ENCODE results near the gene CTDSPL2. TPM values are rescaled to one million over a fixed set of nuclear protein-coding genes. Genes with fewer than 3 reads are reported as not detected.

CTDSPL2 gene
- polyA plus RNA-seq, 1 experiment: 59.6 TPM

- H3K27ac ChIP-seq (ENCODE audit: low read depth, low read length): no peak overlapping the region
- TF ChIP-seq, protein P1, sequence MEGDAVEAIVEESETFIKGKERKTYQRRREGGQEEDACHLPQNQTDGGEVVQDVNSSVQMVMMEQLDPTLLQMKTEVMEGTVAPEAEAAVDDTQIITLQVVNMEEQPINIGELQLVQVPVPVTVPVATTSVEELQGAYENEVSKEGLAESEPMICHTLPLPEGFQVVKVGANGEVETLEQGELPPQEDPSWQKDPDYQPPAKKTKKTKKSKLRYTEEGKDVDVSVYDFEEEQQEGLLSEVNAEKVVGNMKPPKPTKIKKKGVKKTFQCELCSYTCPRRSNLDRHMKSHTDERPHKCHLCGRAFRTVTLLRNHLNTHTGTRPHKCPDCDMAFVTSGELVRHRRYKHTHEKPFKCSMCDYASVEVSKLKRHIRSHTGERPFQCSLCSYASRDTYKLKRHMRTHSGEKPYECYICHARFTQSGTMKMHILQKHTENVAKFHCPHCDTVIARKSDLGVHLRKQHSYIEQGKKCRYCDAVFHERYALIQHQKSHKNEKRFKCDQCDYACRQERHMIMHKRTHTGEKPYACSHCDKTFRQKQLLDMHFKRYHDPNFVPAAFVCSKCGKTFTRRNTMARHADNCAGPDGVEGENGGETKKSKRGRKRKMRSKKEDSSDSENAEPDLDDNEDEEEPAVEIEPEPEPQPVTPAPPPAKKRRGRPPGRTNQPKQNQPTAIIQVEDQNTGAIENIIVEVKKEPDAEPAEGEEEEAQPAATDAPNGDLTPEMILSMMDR (IDR thresholded peaks at IDR 0.05; ENCODE audit: low read depth, low read length): no peak
- ChIA-PET CTCF (interaction anchor here (2.3 kb wide), 1 partner anchor 9 kb away, joined by 16 read pairs; no protein-coding TSS in a partner anchor), POLR2A (no interaction called here)
- no peaks in the 10 kb centered on the region for H3K27me3 ChIP-seq (ENCODE audit: control insufficient read depth, insufficient read depth, low read length)
- DNase-seq (ENCODE audit: low read depth, low spot score): no peak
- peaks cover 9% of the 10 kb centered on the region for H3K9me3 ChIP-seq (ENCODE audit: control insufficient read depth, insufficient read depth, low read length)
- no peak overlapping the region for H3K4me3 ChIP-seq (ENCODE audit: low read depth, low read length)
Measured at GRCh38 chr15:44569316-44569715, 141.9 kb downstream of the CTDSPL2 start.

GRCh38 chr15:44570361-44570760 is 142.9 kb downstream of the CTDSPL2 start:
- Histone ChIP-seq H3K9me3 (ENCODE audit: control insufficient read depth, insufficient read depth, low read length) (peaks cover 3% of the 10 kb centered on the region), H3K27me3 (ENCODE audit: control insufficient read depth, insufficient read depth, low read length) (no peaks in the 10 kb centered on the region), H3K27ac (ENCODE audit: low read depth, low read length) (no peak overlapping the region), H3K4me3 (ENCODE audit: low read depth, low read length) (no peak overlapping the region)
- ChIA-PET POLR2A (interaction anchor here (0.9 kb wide), 1 partner anchor 34 kb away, joined by 3 read pairs; the partner anchor contains the start of gene EIF3J), CTCF (interaction anchor here (1.1 to 2.3 kb wide), 2 partner anchors 8 to 22 kb away, joined by 4 to 16 read pairs; no protein-coding TSS in a partner anchor)
- TF ChIP-seq, protein P1 (IDR thresholded peaks at IDR 0.05; ENCODE audit: low read depth, low read length): no peak
- no peak for DNase-seq (ENCODE audit: low read depth, low spot score)

GRCh38 chr15:44573386-44573785 is 146.0 kb downstream of the CTDSPL2 start:
- DNase-seq (ENCODE audit: low read depth, low spot score): no peak
- CTCF ChIA-PET: interaction anchor here (1.2 kb wide), 1 partner anchor 23 kb away, joined by 3 read pairs; no protein-coding TSS in a partner anchor
- H3K4me3 ChIP-seq (ENCODE audit: low read depth, low read length): no peak overlapping the region
- no peaks in the 10 kb centered on the region for H3K27me3 ChIP-seq (ENCODE audit: control insufficient read depth, insufficient read depth, low read length)
- TF ChIP-seq, protein P1 (IDR thresholded peaks at IDR 0.05; ENCODE audit: low read depth, low read length): no peak
- POLR2A ChIA-PET: no interaction called here
- H3K9me3 ChIP-seq (ENCODE audit: control insufficient read depth, insufficient read depth, low read length): no peaks in the 10 kb centered on the region
- H3K27ac ChIP-seq (ENCODE audit: low read depth, low read length): no peak overlapping the region

GRCh38 chr15:44574734-44575133 is 147.3 kb downstream of the CTDSPL2 start:
- CTCF ChIA-PET: interaction anchor here (1.3 to 1.5 kb wide), 3 partner anchors 9 to 89 kb away, joined by 3 to 5 read pairs (median 5); partner anchors contain the start of gene SPG11
- POLR2A ChIA-PET: interaction anchor here (0.6 to 0.7 kb wide), 2 partner anchors 42 to 152 kb away, joined by 3 to 6 read pairs; no protein-coding TSS in a partner anchor

More at GRCh38 chr15:44574734-44575133, 147.3 kb downstream of the CTDSPL2 start:
- Histone ChIP-seq H3K9me3 (ENCODE audit: control insufficient read depth, insufficient read depth, low read length) (no peaks in the 10 kb centered on the region), H3K27ac (ENCODE audit: low read depth, low read length) (no peak overlapping the region), H3K27me3 (ENCODE audit: control insufficient read depth, insufficient read depth, low read length) (no peaks in the 10 kb centered on the region), H3K4me3 (ENCODE audit: low read depth, low read length) (no peak overlapping the region)
- no peak for DNase-seq (ENCODE audit: low read depth, low spot score)
- TF ChIP-seq, protein P1 (IDR thresholded peaks at IDR 0.05; ENCODE audit: low read depth, low read length): no peak

Other genes starting within 250 kb of the CTDSPL2 start
- gene FRMD5, start 232.4 kb upstream of the CTDSPL2 start, polyA plus RNA-seq (2011; rRNA removed): 5.2 and 5.4 TPM in 2 replicates
- gene GOLM2, start 138.9 kb upstream of the CTDSPL2 start, polyA plus RNA-seq (2011; rRNA removed): 54.5 and 68.8 TPM in 2 replicates
- 70.9 and 97.5 TPM in 2 replicates for gene EIF3J, start 109.5 kb downstream of the CTDSPL2 start, polyA plus RNA-seq (2011; rRNA removed)
- gene SPG11, start 236.0 kb downstream of the CTDSPL2 start, polyA plus RNA-seq (2011; rRNA removed): 39.6 and 48.4 TPM in 2 replicates

Data from AG04450 (cell line).